Rectal smooth muscle tissue (tissue), 1 donor: ENCODE data around the gene PICK1.
"Not testable (repeated sequence)": the region's sequence is repeated elsewhere in the genome, so short reads cannot be mapped to it uniquely, and the experiment has no call there.

Experiments used
- H3K27ac ChIP-seq: one replicate; pipeline ENCODE4 v1.7.0; 2013; ENCODE audit warnings: low read depth, low read length, inconsistent platforms
- H3K27me3 ChIP-seq: one replicate; pipeline ENCODE4 v1.7.0; 2013; ENCODE audit warnings: low read length; ENCODE audit not compliant: control insufficient read depth, insufficient read depth
- H3K36me3 ChIP-seq: one replicate; pipeline ENCODE4 v1.7.0; 2013; ENCODE audit warnings: low read length; ENCODE audit not compliant: control insufficient read depth, insufficient read depth
- H3K4me1 ChIP-seq: one replicate; pipeline ENCODE4 v1.7.0; 2013; ENCODE audit warnings: low read length; ENCODE audit not compliant: control insufficient read depth, insufficient read depth
- H3K4me3 ChIP-seq: one replicate; pipeline ENCODE4 v1.7.0; 2013; ENCODE audit warnings: low read length
- H3K9ac ChIP-seq: one replicate; pipeline ENCODE4 v1.7.0; 2013; ENCODE audit warnings: low read length

Gene PICK1

GRCh38 chr22:38077096-38077495 is 19.9 kb downstream of the PICK1 start:
- Histone ChIP-seq H3K27me3 (peaks cover 2% of the 10 kb centered on the region), H3K36me3 (peaks cover 4% of the 10 kb centered on the region), H3K4me3 (no peak overlapping the region), H3K9ac (no peak overlapping the region), H3K27ac (no peak overlapping the region), H3K4me1 (no peaks in the 10 kb centered on the region)

DNA sequence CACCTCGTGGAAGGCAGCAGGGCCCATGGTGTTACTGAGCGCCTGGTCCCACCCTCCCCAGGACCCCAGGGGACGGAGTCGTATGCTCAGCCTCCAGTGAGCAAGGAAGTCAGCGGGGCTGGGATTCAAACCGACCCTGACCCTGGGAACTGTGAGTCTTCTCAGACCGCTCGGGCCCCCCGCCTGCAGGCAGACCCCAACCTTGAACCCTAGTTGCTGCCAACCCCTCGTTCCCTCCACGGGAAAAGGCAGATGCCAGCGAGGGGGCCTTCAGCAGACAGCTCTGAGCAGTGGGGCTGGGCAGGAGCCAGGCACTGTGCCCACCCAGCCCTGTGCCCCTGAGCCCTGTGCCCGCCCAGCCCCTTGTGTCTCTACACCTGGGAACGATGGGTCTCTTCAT is 20.4 kb downstream of the PICK1 start:
- Histone ChIP-seq H3K4me1 (no peaks in the 10 kb centered on the region), H3K4me3 (no peak overlapping the region), H3K27me3 (peaks cover 7% of the 10 kb centered on the region), H3K27ac (no peak overlapping the region), H3K36me3 (peaks cover 3% of the 10 kb centered on the region), H3K9ac (no peak overlapping the region)

DNA sequence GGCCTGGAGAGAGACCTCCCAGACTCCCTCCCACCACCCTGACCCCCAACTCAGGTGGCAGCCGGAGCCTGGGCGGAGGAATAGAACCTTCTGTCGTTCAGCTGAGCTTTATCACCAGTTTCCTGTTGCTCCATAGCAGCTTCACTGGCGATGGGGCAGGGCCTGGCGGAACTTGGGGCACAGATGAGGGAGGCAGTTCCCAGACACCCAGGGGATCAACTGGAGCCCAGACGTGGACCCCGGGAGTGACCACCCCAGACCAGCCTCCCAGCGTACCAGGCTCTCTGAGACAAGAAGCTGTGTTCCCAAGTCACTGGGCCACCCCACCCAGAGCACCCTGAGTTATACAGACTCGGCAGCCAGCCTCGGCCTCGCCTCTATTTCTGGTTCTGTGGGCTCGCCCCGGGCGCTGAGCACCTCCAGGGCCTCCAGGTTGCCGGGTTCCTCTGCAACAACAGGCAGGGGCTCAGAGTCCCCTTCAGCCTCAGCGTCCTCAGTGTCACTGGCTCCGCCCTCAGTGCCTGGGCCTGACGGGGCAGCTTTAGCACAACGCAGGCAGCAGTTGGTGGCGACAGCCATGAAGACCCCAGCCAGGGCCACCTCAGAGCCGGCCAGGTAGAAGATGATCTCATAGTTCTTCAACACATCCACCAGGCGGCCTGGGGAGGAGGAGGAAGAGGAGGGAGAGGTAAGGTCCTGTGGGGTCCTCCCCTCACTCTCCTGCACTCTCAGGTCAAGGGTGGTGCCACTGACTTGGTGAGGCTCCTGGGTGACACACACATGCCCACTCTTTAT is 21.0 kb downstream of the PICK1 start:
- Histone ChIP-seq H3K4me3 (no peak overlapping the region), H3K27me3 (peaks cover 11% of the 10 kb centered on the region), H3K36me3 (no peaks in the 10 kb centered on the region)

DNA sequence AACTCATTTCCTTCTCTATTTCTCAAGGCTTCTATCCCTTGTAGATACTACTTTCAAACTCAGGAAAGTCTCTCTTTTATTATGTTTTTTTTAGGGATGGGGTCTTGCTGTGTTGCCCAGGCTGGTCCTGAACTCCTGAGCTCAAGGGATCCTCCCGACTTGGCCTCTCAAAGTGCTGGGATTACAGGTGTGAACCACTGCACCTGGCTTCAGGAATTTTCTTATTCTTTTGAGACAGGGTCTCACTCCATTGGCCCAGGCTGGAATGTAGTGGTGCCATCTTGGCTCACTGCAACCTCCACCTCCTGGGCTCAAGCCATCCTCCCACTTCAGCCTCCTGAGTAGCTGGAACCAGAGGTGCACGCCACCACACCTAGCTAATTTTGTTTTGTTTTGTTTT is 22.0 kb downstream of the PICK1 start:
- not testable (repeated sequence) for H3K27ac ChIP-seq, H3K36me3 ChIP-seq, H3K4me1 ChIP-seq, H3K4me3 ChIP-seq, H3K9ac ChIP-seq
- H3K27me3 ChIP-seq, result peaks cover 11% of the 10 kb centered on the region

More for the DNA sequence above, 21.0 kb downstream of the PICK1 start:
- Histone ChIP-seq H3K27ac (no peak overlapping the region), H3K4me1 (no peaks in the 10 kb centered on the region), H3K9ac (no peak overlapping the region)

DNA sequence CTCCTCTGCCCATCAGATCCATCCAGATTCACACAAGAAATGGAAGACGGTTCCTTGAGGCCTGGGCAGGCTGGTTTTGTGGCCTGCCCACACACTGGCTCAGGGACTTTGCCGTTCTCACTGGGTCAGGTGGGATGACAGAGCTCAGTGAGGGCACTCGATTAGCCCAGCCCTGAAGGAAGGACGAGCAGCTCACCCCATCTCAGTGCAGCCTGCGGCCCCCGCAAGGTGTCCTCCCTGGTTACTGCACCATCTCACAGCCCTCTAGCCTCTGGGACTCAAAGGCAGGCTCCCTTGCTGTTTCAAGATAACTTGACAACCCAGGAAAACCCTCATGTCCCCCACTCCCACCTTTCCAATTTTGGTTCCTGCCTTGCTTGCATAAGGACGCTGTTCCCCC is 22.6 kb downstream of the PICK1 start:
- Histone ChIP-seq H3K9ac (no peak overlapping the region), H3K27me3 (peaks cover 11% of the 10 kb centered on the region), H3K4me3 (no peak overlapping the region), H3K27ac (no peak overlapping the region), H3K36me3 (no peaks in the 10 kb centered on the region), H3K4me1 (no peaks in the 10 kb centered on the region)

DNA sequence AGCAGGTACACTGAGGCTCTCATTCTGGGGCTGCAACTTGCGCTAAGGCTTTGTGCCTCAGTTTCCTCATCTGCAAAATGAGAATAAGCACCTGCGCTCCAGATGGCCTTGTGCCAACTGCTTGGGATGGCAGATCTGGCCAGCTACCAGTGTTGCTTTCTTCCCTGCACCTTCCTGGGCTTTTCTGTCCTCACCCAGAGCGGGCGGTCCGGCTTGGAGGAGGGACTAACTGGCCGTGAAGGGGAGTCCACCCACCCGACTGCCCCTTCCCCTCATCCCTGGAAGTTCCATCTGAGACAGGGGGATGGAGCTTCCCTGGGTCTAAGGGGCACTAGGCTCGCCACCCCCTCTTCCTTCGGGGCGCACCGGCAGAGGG is 23.3 kb downstream of the PICK1 start:
- no peak overlapping the region for H3K4me3 ChIP-seq
- H3K27me3 ChIP-seq, result peaks cover 11% of the 10 kb centered on the region
- no peaks in the 10 kb centered on the region for H3K4me1 ChIP-seq
- no peak overlapping the region for H3K9ac ChIP-seq
- no peak overlapping the region for H3K27ac ChIP-seq
- H3K36me3 ChIP-seq, result no peaks in the 10 kb centered on the region

DNA sequence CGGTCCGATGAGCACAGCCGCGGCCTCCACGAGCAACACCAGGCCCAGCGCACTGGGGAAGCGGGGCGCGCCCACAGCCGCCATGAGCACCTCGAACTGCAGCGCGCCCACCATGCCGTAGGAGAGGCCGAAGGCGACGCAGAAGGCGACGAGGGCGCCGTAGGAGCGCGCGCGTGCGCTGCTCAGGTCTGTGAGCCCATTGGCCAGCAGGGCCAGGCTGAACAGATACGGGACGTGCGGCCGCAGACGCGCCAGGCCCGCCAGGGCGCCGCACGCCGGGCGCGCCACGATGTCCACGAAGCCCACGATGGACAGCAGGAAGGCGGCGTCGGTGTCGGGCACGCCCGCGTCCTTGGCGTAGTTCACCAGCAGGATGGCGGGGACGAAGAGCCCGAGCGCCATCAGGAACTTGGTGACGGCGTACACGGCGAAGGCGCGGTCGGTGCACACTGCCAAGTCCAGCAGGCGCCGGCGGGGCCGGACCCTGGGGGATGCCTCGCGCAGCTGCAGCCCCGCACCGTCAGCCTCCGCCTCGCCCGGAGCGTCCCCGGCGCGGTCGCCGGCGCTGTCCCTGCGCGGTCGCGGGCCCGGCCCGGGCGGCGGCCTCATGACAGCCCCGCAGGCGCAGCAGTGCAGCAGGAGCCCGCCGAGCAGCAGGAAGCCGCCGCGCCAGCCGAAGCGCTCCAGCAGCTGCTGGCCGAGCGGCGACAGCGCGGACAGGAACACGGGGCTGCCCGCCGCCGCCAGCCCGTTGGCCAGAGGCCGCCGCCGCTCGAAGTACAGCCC is 23.8 kb downstream of the PICK1 start:
- peak overlapping the region; percentile 25 for H3K4me3 ChIP-seq
- H3K36me3 ChIP-seq, result no peaks in the 10 kb centered on the region
- H3K9ac ChIP-seq, result no peak overlapping the region
- no peak overlapping the region for H3K27ac ChIP-seq
- no peaks in the 10 kb centered on the region for H3K4me1 ChIP-seq
- H3K27me3 ChIP-seq, result peaks cover 11% of the 10 kb centered on the region

- Histone ChIP-seq H3K9ac (no peak overlapping the region), H3K4me1 (no peaks in the 10 kb centered on the region), H3K27me3 (peaks cover 11% of the 10 kb centered on the region), H3K27ac (no peak overlapping the region), H3K4me3 (peak overlapping the region; percentile 25), H3K36me3 (no peaks in the 10 kb centered on the region)
Measured at GRCh38 chr22:38081636-38081940, 24.4 kb downstream of the PICK1 start.

- H3K27ac ChIP-seq, result no peak overlapping the region
- H3K36me3 ChIP-seq, result no peaks in the 10 kb centered on the region
- no peak overlapping the region for H3K9ac ChIP-seq
- H3K27me3 ChIP-seq, result peaks cover 11% of the 10 kb centered on the region
- no peaks in the 10 kb centered on the region for H3K4me1 ChIP-seq
- H3K4me3 ChIP-seq, result peak overlapping the region; percentile 21
Measured at GRCh38 chr22:38081941-38082828, 25.0 kb downstream of the PICK1 start.

GRCh38 chr22:38082986-38083710 is 25.9 kb downstream of the PICK1 start:
- no peaks in the 10 kb centered on the region for H3K4me1 ChIP-seq
- H3K4me3 ChIP-seq, result no peak overlapping the region
- H3K36me3 ChIP-seq, result no peaks in the 10 kb centered on the region
- H3K9ac ChIP-seq, result no peak overlapping the region
- no peak overlapping the region for H3K27ac ChIP-seq
- H3K27me3 ChIP-seq, result peaks cover 11% of the 10 kb centered on the region

- Histone ChIP-seq H3K4me3 (no peak within 1 kb of the TSS), H3K9ac (no peak within 1 kb of the TSS), H3K4me1 (no peaks in the 10 kb centered on the region)
Measured at GRCh38 chr22:38083931-38084631, 26.9 kb downstream of the PICK1 start, which contains the start of gene SLC16A8. Gene SLC16A8 (minus strand): TSS chr22:38084184. CDS start chr22:38082873, 1,311 bp downstream.

More at GRCh38 chr22:38083931-38084631, 26.9 kb downstream of the PICK1 start, which contains the start of gene SLC16A8:
- no peak within 1 kb of the TSS for H3K27ac ChIP-seq
- H3K27me3 ChIP-seq, result peaks cover 13% of the 10 kb centered on the region
- H3K36me3 ChIP-seq, result no peaks in the 10 kb centered on the region
